HG03280 (cell line): ENCODE measurements around the gene PGPEP1.
"Not testable (repeated sequence)": the region's sequence is repeated elsewhere in the genome, so short reads cannot be mapped to it uniquely, and the experiment has no call there.

Experiments
- ATAC-seq: cut with Tn5 transposase; IDR thresholded peaks from one replicate; pipeline ENCODE4 v1.9.1; 2021; ENCODE audit warnings: mild to moderate bottlenecking, moderate library complexity; ENCODE audit not compliant: unreplicated experiment

PGPEP1 gene

GRCh38 chr19:18389726-18390064 is 49.3 kb downstream of the PGPEP1 start:
- ATAC-seq: no peak

DNA sequence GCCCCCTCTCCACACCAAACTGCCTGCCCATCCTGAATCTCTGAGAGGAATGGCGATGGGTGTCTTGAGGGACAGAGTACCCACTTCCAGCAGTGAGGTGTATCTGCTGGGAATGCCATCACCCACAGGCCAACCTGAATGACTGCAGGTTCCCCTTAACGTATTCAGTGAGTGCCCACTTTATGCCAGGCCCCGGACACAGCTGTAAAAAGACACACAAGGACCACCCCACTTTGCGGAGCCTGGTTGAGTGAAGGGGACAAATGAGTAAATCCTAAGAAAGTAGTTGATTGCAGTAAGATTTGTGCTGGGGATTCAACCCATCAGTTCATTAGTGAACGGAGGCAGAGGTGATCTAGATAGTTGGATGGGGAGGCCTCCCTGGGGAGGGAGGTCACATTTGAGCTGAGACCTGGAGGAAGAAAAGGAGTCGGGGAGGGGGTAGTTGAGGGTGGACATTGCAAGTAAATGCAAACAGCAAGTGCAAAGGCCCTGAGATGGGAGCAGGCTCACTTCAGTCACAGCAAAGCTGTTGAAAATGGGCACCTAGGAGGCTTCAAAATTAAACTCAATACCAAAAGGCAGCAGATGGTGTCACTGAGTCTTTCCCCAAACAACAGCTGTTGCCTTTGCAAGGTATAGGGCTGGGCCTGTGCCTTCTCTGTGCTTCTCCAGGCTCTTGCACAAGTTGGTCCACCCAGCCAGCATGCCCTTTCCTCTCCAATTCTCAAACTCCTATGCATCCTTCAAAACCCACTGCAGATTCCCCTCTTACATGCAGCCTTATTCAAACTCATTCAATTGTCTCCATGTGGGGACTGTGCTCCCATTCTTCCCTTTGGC is 49.9 kb downstream of the PGPEP1 start:
- ATAC-seq: no peak

GRCh38 chr19:18391509-18392075 is 51.2 kb downstream of the PGPEP1 start:
- ATAC-seq: no peak

- no peak for ATAC-seq
Measured at GRCh38 chr19:18392417-18392816, 52.0 kb downstream of the PGPEP1 start.

GRCh38 chr19:18392926-18393325 is 52.5 kb downstream of the PGPEP1 start:
- no peak for ATAC-seq

DNA sequence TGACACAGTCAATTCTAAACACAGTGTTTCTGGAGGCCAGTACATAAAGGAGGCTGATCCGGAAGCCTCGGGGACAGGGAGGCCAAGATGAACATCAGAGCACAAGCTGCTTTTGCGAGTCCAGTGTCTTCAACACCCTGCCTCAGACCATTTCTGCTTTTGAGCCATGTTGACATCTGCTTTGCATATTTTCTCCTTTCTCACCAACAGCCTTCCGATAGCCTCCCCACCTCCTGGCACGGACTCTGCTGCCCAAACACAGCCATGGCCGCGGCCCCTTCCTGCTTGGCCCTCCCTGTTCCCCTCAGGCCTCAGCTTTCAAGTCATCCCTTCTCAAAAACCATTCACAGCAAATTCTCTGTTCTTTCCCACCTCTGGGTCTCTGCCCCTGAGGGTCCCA is 53.4 kb downstream of the PGPEP1 start:
- ATAC-seq: no peak

DNA sequence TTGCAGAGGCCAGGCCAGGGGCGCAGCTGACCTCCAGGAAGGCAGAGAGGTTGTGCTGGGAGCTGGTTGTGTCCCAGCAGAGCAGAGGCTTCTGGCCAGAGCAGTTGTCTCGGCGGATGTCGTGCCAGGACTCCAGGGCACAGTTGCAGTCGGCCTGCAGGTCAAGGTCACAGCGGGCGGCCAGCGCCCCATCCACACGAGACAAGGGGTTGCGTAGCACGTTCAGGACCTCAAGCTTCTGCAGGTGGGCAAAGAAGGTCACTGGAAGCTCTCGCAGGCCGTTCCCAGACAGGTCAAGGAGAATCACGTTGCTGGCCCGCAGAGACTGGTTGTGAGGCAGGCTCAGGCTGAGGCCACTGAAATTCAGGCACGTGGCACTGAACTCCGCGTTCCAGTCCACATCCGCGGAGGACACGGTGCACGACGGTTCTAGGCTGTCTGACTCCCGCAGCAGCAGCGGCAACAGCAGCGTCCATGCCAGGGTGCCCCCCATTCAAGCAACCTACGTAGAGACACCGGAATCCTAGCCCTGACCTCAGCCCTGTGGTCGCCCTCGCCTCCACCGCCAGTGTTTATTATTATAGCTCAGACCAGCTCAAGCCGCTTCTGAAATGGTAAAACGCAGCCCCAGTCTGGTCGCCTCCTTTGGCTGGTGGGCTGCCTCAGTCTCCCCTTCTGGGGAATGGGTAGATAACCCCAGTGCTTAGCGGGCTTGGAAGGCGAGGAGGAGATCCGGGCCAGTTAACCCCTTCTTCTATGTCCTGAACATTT is 56.3 kb downstream of the PGPEP1 start:
- ATAC-seq: no peak

- no peak for ATAC-seq
Measured at GRCh38 chr19:18397242-18398202, 57.1 kb downstream of the PGPEP1 start, which contains the start of gene LRRC25. TSS of gene LRRC25 (minus strand) at chr19:18397622. CDS start at chr19:18396963, 659 bp downstream.

- no peak for ATAC-seq
Measured at GRCh38 chr19:18399008-18399407, 58.6 kb downstream of the PGPEP1 start.

- ATAC-seq: no peak
Measured at GRCh38 chr19:18401580-18402112, 61.2 kb downstream of the PGPEP1 start.

DNA sequence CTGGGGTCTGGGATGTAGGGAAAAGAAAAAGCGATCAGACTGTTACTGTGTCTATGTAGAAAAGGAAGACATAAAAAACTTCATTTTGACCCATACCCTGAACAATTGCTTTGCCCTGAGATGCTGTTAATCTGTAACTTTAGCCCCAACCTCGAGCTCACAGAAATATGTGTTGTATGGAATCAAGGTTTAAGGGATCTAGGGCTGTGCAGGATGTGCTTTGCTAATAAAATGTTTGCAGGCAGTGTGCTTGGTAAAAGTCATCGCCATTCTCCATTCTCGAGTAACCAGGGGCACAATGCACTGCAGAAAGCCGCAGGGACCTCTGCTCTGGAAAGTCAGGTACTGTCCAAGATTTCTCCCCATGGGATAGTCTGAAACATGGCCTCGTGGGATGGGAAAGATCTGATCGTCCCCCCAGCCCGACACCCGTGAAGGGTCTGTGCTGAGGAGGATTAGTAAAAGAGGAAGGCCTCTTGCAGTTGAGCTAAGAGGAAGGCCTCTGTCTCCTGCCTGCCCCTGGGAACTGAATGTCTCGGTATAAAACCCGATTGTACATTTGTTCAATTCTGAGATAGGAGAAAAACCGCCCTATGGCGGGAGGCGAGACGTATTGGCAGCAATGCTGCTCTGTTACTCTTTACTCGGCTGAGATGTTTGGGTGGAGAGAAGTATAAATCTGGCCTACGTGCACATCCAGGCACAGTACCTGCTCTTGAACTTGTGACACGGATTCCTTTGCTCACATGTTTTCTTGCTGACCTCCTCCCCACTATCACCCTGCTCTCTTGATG is 62.3 kb downstream of the PGPEP1 start:
- ATAC-seq: not testable (repeated sequence)

DNA sequence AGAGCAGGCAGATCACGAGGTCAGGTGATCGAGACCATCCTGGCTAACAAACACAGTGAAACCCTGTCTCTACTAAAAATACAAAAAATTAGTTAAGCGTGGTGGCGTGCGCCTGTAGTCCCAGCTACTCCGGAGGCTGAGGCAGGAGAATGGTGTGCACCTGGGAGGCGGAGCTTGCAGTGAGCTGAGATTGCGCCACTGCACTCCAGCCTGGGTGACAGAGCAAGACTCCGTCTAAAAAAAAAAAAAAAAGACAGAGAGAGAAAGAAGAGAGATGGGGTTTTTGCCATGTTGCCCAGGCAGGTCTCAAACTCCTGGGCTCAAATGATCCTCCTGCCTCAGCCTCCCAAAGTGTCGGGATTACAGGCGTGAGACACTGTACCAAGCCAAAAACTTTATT is 65.4 kb downstream of the PGPEP1 start:
- ATAC-seq: not testable (repeated sequence)

DNA sequence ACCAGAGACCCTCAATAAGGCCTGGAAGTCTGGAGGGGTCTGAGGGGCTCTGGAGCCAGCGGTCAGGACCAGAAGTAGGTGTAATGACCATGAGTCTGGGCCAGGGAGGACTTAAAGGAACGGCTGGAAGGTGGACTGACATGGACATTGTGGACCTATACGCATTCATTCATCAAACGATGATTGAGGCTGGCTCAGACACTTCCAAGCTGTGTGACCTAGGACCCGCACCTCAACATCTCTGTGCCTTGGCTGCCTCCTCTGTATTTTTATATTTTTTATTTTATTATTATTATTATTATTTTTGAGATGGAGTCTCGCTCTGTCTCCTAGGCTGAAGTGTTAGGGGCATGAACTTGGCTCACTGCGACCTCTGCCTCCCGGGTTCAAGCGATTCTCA is 66.4 kb downstream of the PGPEP1 start:
- ATAC-seq: no peak

DNA sequence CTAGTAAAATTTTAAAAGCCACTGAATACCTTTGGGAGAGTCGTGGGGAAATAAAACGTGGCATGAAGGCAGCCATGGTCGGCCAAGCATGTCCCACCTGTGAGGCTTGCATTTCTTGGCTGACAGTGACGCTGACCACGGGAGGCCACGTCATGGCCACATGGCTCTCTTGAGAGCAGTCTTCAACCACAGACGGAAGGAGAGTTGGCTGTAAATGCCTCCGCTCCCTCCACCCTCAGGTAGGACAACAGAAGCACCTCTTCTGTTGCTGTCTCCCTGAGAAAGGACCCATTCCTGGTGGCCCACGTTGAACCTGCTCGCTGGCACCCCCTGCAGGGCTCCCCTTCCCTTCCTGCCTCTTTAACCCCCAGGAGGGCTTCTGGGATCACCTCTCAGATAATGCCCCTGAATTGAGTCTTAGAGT is 67.7 kb downstream of the PGPEP1 start:
- ATAC-seq: peak; percentile 59

DNA sequence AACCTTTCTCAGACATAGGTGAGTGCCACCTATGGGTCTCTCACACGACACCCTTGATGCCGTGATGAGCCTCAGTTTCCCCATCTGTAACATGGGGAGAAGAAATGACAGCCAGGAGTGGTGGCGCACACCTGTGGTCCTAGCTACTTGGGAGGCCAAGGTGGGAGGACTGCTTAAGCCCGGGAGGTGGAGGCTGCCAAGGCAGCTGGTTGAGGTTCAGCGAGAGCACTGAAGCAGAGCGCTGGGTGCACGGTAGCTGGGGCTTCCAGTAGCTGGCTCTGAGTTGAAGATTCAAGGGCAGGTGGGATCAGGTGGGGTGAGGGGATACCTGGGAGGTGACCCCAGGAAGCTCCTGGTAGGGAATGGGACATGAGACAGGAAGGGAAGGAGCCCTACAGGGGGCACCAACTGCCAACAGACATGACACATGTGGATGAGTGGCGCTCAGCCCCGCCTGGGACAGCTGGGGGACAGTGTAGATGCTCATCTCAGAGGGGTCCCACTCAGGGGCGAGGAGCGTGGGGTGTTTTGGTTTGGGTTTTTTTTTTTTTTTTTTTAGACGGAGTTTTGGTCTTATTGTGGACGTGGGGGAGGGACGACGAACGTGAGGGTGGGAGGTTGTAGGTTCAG is 72.3 kb downstream of the PGPEP1 start:
- ATAC-seq: no peak

DNA sequence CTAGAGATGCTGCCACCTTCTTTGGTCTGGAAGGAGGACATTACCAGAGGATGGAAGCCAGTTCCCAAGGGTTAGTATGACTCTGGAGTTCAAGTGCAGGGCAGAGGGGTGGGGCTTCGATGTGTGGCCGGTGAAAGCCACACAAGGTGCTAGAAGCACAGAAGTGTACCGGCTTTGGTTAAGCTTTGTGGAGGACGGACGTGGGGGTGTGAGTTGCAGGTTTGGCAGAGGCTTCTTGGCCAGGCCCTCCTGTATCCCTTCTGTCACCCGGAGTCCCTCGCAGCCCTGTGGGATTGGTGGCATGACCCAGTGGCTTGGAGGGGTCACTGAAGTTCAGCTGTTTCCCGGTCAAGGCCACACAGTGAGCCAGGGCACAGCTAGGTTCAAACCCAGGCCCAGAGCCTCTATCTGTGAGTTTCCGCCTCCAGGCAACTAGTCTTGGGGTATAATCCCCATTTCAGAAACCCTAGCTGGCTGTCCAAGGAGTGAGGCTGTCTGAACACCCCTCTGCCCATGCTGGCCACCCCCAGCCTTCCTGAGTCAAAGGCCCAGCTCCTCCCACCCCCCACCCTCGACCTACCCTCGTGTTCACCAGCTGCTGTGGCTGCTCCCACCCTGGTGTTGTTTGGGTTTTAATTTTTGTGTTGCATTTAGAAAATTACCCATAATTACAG is 74.2 kb downstream of the PGPEP1 start:
- ATAC-seq: no peak

DNA sequence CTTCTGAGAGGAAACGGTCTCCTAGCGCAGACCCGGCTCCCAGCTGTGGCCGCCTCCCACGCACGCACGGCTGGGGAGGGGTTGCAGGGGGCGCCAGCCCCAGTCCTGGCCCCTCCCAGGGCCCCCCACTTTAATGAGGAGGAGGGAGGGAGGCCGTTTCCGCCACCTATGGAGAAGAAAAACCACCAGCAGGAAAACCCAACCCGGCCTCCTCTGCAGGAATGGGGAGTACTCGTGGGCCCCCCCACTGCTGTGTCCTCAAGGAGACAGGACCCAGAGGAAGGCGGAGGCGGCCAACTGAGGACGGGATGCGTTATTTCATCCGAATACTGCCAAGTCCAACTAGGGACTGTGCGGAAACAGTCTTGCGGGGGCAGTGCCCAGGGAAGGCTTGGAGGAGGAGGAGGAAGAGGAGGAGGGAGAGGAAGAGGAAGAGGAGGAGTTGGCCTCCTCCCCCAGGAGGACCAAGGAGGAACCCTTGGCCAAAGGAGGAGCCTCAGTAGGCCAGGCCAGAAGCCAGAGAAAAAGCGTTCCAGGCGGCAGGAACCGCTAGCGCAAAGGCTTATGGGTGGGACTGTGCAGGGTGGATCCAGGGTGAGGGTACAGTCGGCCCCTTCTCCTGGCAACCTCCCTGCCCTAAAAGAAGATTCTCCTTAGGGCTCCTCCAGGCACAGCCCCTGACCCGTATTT is 74.9 kb downstream of the PGPEP1 start:
- no peak for ATAC-seq

DNA sequence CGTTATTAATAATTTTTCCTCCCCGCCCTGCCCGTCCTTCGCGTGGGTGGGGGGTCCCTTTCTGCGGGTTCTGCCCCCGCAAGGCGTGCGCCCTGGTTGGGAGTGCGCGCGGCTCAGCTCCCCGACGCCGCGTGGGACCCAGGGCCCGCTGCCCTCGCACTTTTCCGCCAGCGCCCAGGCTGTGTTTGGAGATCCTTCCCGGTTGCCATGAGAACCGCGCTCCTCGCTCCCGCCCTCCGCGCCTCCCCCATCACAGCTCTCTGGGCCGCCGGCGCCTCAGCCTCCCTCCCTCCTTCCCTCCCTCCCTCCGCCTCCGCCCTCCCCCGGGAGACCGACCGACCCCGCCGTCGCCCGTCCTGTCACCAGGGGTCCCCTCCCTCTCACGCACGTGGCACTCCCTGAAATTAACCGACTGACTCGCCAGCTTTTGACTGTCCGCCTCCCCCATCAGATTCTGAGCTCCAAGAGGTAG is 76.4 kb downstream of the PGPEP1 start:
- ATAC-seq: no peak
